Fibroblast of gingiva (primary cell): ENCODE data around the gene RHEX.
"Not testable (repeated sequence)": the region's sequence is repeated elsewhere in the genome, so short reads cannot be mapped to it uniquely, and the experiment has no call there.

Experiments used
- DNase-seq: peaks from one replicate; pipeline ENCODE4 v3.0.0-alpha.2; 2011; ENCODE audit warnings: low read depth

The RHEX gene

GRCh38 chr1:206059355-206059915, 6.5 kb downstream of the RHEX start:
- DNase-seq, result no peak

GRCh38 chr1:206060844-206061243, 7.9 kb downstream of the RHEX start:
- DNase-seq, result no peak

- DNase-seq, result no peak
Observed at GRCh38 chr1:206062464-206062863, 9.5 kb downstream of the RHEX start.

- DNase-seq, result not testable (repeated sequence)
Observed at GRCh38 chr1:206064001-206064400, 11.0 kb downstream of the RHEX start.

- DNase-seq, result not testable (repeated sequence)
Observed at GRCh38 chr1:206064501-206064900, 11.5 kb downstream of the RHEX start.

GRCh38 chr1:206065547-206066145, 12.7 kb downstream of the RHEX start:
- no peak for DNase-seq

GRCh38 chr1:206066479-206067171, 13.7 kb downstream of the RHEX start:
- DNase-seq, result no peak

- DNase-seq, result no peak
Observed at GRCh38 chr1:206067486-206068227, 14.7 kb downstream of the RHEX start.

GRCh38 chr1:206068314-206068713, 15.3 kb downstream of the RHEX start:
- DNase-seq, result no peak

GRCh38 chr1:206070627-206071304, 17.8 kb downstream of the RHEX start:
- DNase-seq, result no peak

GRCh38 chr1:206074839-206075238, 21.9 kb downstream of the RHEX start:
- DNase-seq, result no peak

- DNase-seq, result peak; percentile 28
Observed at GRCh38 chr1:206075786-206076755, 23.1 kb downstream of the RHEX start.

- no peak for DNase-seq
Observed at GRCh38 chr1:206079135-206079534, 26.2 kb downstream of the RHEX start.

GRCh38 chr1:206080026-206080820, 27.2 kb downstream of the RHEX start:
- no peak for DNase-seq

- DNase-seq, result no peak
Observed at GRCh38 chr1:206081856-206082255, 28.9 kb downstream of the RHEX start.

GRCh38 chr1:206082831-206083695, 30.1 kb downstream of the RHEX start:
- no peak for DNase-seq

GRCh38 chr1:206083750-206084149, 30.8 kb downstream of the RHEX start:
- no peak for DNase-seq

GRCh38 chr1:206087091-206087490, 34.1 kb downstream of the RHEX start:
- no peak for DNase-seq

- no peak for DNase-seq
Observed at GRCh38 chr1:206089341-206089740, 36.4 kb downstream of the RHEX start.
